Fibroblast of lung (primary cell): Measurements from ENCODE around the gene UBAP1.
"Not testable (repeated sequence)": the region's sequence is repeated elsewhere in the genome, so short reads cannot be mapped to it uniquely, and the experiment has no call there.

ENCODE experiments used
- EZH2 ChIP-seq: IDR thresholded peaks from 2 replicates; pipeline ENCODE4 v1.5.1; 2012; ENCODE audit warnings: low read length, control low read depth, mild to moderate bottlenecking; ENCODE audit errors: missing control alignments
- TF ChIP-seq, protein P1 (sequence below), 2 donors: IDR thresholded peaks in 1 of 2; conservative IDR thresholded peaks in 1 of 2; 1 replicate in 1 of 2; 2 replicates in 1 of 2; pipeline ENCODE4 v1.5.1; 2011 to 2012; ENCODE audit warnings: low read length in 2 of 2, control low read depth in 1 of 2, inconsistent platforms in 1 of 2, low read depth in 1 of 2, mild to moderate bottlenecking in 1 of 2

DNA sequence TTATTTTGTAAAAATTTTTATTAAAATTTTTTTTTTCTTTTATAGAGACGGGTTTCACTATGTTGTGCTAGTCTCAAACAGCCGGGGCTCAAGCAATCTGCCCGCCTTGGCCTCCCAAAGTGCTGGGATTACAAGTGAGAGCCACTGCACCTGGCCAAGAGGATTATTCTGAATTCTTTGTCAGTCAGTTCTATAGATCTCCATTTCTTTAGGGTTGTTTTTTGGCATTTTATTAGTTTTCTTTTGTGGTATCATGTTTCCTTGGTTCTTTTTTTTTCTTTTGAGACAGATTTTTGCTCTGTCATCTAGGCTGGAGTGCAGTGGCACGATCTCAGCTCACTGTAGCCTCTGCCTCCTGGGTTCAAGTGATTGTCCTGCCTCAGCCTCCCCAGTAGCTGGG, 18.4 kb downstream of the UBAP1 start:
- TF ChIP-seq, protein P1, sequence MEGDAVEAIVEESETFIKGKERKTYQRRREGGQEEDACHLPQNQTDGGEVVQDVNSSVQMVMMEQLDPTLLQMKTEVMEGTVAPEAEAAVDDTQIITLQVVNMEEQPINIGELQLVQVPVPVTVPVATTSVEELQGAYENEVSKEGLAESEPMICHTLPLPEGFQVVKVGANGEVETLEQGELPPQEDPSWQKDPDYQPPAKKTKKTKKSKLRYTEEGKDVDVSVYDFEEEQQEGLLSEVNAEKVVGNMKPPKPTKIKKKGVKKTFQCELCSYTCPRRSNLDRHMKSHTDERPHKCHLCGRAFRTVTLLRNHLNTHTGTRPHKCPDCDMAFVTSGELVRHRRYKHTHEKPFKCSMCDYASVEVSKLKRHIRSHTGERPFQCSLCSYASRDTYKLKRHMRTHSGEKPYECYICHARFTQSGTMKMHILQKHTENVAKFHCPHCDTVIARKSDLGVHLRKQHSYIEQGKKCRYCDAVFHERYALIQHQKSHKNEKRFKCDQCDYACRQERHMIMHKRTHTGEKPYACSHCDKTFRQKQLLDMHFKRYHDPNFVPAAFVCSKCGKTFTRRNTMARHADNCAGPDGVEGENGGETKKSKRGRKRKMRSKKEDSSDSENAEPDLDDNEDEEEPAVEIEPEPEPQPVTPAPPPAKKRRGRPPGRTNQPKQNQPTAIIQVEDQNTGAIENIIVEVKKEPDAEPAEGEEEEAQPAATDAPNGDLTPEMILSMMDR (conservative IDR thresholded peaks at IDR 0.05 in 1 of 2, IDR thresholded peaks at IDR 0.05 in 1 of 2; ENCODE audit: low read depth in 1 of 2, low read length in 2 of 2) = not testable (repeated sequence)
- TF ChIP-seq EZH2 = not testable (repeated sequence)
